Cardiac muscle cell (in vitro differentiated cells and primary cell): ENCODE data around the gene GRIP1. TPM values are rescaled to one million over a fixed set of nuclear protein-coding genes. Genes with fewer than 3 reads are reported as not detected.
"Not testable (repeated sequence)": the region's sequence is repeated elsewhere in the genome, so short reads cannot be mapped to it uniquely, and the experiment has no call there.

Experiments used
- DNase-seq, 2 donors: peaks; one replicate each; pipeline versions ENCODE4 v3.0.0 to v3.0.0-alpha.2; 2010 to 2017; ENCODE audit warnings: low read depth in 1 of 2, low spot score in 1 of 2
- H3K27ac ChIP-seq: fragments of 200-600 bp; sonication (generic); 2 replicates; pipeline ENCODE4 v1.5.1; 2016
- H3K27me3 ChIP-seq: fragments of 200-600 bp; sonication (generic); 2 replicates; pipeline ENCODE4 v1.6.0; 2016; ENCODE audit warnings: control low read depth
- H3K36me3 ChIP-seq: fragments of 200-600 bp; sonication (generic); 2 replicates; pipeline ENCODE4 v1.5.1; 2016; ENCODE audit warnings: control low read depth
- H3K4me1 ChIP-seq: fragments of 200-600 bp; sonication (generic); 2 replicates; pipeline ENCODE4 v1.8.1; 2017; ENCODE audit warnings: low read depth, mild to moderate bottlenecking, mixed run types
- H3K4me3 ChIP-seq: fragments of 200-600 bp; sonication (generic); 2 replicates; pipeline ENCODE4 v1.5.1; 2016; ENCODE audit warnings: mild to moderate bottlenecking
- H3K9me3 ChIP-seq: fragments of 200-600 bp; sonication (generic); 2 replicates; pipeline ENCODE4 v1.5.1; 2017; ENCODE audit warnings: low read depth, mild to moderate bottlenecking, control low read depth
- CTCF ChIP-seq: IDR thresholded peaks from 2 replicates; pipeline ENCODE4 v1.5.1; 2012; ENCODE audit warnings: low read depth, mild to moderate bottlenecking, low read length
- polyA plus RNA-seq: library from polyadenylated mRNA; unstranded; fragments of >200 nt; fragmentation: Nextera tagmentation; extraction: Ambion mirVana; gene quantifications from 2 replicates; pipeline ENCODE4 v1.2.1, GENCODE V29; 2016
- total RNA-seq: library from RNA; depleted of rRNA; stranded (reverse); fragments of >200 nt; gene quantifications from 2 replicates; pipeline ENCODE4 v1.2.3, GENCODE V29; 2016

The GRIP1 gene
- total and polyA plus RNA-seq, 2 experiments from 2014 or later: 2.6 to 5.2 TPM

GRCh38 chr12:66319266-66319954 lies 359.5 kb downstream of the GRIP1 start:
- TF ChIP-seq CTCF: no peak
- no peaks in the 10 kb centered on the region for H3K4me1 ChIP-seq
- H3K9me3 ChIP-seq: no peaks in the 10 kb centered on the region

GRCh38 chr12:66314278-66314677 lies 364.6 kb downstream of the GRIP1 start:
- Histone ChIP-seq H3K4me1 (no peaks in the 10 kb centered on the region), H3K27me3 (no peaks in the 10 kb centered on the region), H3K27ac (no peak overlapping the region), H3K9me3 (no peaks in the 10 kb centered on the region), H3K36me3 (no peaks in the 10 kb centered on the region), H3K4me3 (no peak overlapping the region)
- TF ChIP-seq CTCF: no peak
- no peak for DNase-seq

More at GRCh38 chr12:66319266-66319954, 359.5 kb downstream of the GRIP1 start:
- H3K4me3 ChIP-seq: no peak overlapping the region
- no peaks in the 10 kb centered on the region for H3K27me3 ChIP-seq
- no peak overlapping the region for H3K27ac ChIP-seq
- no peak for DNase-seq
- no peaks in the 10 kb centered on the region for H3K36me3 ChIP-seq

- TF ChIP-seq CTCF: no peak
- DNase-seq: no peak
- Histone ChIP-seq H3K9me3 (no peaks in the 10 kb centered on the region), H3K4me1 (no peaks in the 10 kb centered on the region), H3K27ac (no peak overlapping the region), H3K36me3 (no peaks in the 10 kb centered on the region), H3K27me3 (no peaks in the 10 kb centered on the region), H3K4me3 (no peak overlapping the region)
Observed at GRCh38 chr12:66312189-66312588, 366.7 kb downstream of the GRIP1 start.

- DNase-seq: no peak
- no peak overlapping the region for H3K27ac ChIP-seq
- H3K4me1 ChIP-seq: no peaks in the 10 kb centered on the region
- peaks cover 6% of the 10 kb centered on the region for H3K36me3 ChIP-seq
- no peaks in the 10 kb centered on the region for H3K27me3 ChIP-seq
- H3K9me3 ChIP-seq: no peaks in the 10 kb centered on the region
- no peak for TF ChIP-seq CTCF
- H3K4me3 ChIP-seq: no peak overlapping the region
Observed at GRCh38 chr12:66309606-66310005, 369.3 kb downstream of the GRIP1 start.

- no peaks in the 10 kb centered on the region for H3K4me1 ChIP-seq
- TF ChIP-seq CTCF: no peak
- DNase-seq: no peak
- H3K9me3 ChIP-seq: no peaks in the 10 kb centered on the region
- no peak overlapping the region for H3K27ac ChIP-seq
- H3K4me3 ChIP-seq: no peak overlapping the region
- H3K36me3 ChIP-seq: peaks cover 6% of the 10 kb centered on the region
- peaks cover 17% of the 10 kb centered on the region for H3K27me3 ChIP-seq
Observed at GRCh38 chr12:66304296-66304900, 374.5 kb downstream of the GRIP1 start.

- DNase-seq: not testable (repeated sequence)
- Histone ChIP-seq H3K27me3 (peaks cover 17% of the 10 kb centered on the region), H3K4me3 (peak overlapping the region; percentile 92)
Observed at GRCh38 chr12:66303316-66303804, 375.5 kb downstream of the GRIP1 start.

More at GRCh38 chr12:66303316-66303804, 375.5 kb downstream of the GRIP1 start:
- H3K36me3 ChIP-seq, H3K27ac ChIP-seq, H3K4me1 ChIP-seq, H3K9me3 ChIP-seq: not testable (repeated sequence)
